ENCODE results near the gene NEMP2. TPM values are rescaled to one million over a fixed set of nuclear protein-coding genes. Genes with fewer than 3 reads are reported as not detected.

NEMP2 gene
- total RNA-seq, 1 donor from 2014 or later = 2.1 TPM

DNA sequence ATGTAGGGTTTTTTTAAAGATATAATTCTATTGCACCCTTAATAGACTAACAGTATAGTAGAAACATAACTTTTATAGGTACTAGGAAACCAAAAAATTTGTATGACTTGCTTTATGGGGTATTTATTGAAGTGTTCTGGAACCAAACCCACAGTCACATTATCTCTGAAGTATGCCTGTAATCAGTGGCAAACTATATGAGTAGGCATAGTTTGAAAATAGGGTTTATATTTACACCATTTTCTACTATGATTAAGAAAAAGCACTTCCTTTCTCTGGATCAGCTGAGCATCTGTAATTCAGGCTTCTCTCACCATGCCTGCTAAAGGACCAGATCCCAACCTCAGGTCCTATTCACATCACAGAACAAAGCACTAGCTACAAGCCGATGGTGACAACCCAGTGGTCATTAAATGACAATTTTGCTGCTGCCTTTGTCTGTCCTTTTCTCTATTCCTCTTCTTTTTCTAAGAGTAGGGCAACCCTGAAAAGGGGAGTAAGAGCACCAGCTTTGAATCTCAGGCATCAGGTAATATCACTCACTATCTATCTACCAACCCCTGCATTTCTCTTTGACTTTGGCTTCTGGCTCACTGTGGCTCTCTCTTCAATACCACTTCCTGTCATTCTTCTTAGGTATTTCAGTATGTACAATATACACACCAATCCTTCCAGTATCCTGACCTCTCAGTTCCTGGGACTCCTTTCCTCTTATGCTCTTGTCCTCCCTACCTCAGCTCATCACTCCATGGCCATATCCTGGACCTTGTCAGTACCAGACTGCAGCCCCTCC is 14.4 kb downstream of the NEMP2 start:
- no peak for DNase-seq
- Mint-ChIP-seq H3K27me3 (ENCODE audit: unreplicated experiment) (peaks cover 4% of the 10 kb centered on the region), H3K36me3 (ENCODE audit: unreplicated experiment) (no peaks in the 10 kb centered on the region), H3K4me1 (ENCODE audit: low read depth, unreplicated experiment) (no peaks in the 10 kb centered on the region), H3K9me3 (ENCODE audit: unreplicated experiment) (no peaks in the 10 kb centered on the region), H3K4me3 (ENCODE audit: unreplicated experiment) (no peak overlapping the region), H3K27ac (ENCODE audit: unreplicated experiment) (no peak overlapping the region)
- TF ChIP-seq, protein P1, sequence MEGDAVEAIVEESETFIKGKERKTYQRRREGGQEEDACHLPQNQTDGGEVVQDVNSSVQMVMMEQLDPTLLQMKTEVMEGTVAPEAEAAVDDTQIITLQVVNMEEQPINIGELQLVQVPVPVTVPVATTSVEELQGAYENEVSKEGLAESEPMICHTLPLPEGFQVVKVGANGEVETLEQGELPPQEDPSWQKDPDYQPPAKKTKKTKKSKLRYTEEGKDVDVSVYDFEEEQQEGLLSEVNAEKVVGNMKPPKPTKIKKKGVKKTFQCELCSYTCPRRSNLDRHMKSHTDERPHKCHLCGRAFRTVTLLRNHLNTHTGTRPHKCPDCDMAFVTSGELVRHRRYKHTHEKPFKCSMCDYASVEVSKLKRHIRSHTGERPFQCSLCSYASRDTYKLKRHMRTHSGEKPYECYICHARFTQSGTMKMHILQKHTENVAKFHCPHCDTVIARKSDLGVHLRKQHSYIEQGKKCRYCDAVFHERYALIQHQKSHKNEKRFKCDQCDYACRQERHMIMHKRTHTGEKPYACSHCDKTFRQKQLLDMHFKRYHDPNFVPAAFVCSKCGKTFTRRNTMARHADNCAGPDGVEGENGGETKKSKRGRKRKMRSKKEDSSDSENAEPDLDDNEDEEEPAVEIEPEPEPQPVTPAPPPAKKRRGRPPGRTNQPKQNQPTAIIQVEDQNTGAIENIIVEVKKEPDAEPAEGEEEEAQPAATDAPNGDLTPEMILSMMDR (IDR thresholded peaks at IDR 0.05; ENCODE audit: partially characterized antibody, unreplicated experiment) = no peak

DNA sequence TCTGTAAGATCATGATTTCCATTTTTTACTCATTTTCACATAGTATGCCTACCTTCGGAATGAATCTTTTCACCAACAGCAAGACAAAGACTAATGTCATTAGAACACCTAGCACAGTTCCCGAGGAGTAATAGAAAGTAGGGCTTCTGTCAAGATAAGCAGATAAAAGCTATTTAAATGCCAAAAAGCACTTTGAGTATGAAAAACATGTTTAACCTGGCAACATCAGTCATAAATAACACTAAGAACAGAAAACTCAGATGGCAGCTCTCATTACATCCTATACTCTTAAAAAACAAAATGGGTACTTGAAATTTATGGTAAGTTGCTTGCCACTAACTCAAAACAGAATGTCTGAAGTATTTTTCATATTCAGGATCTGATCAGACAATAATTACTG is 17.1 kb downstream of the NEMP2 start:
- H3K4me3 Mint-ChIP-seq (ENCODE audit: unreplicated experiment) = no peak overlapping the region
- H3K27me3 Mint-ChIP-seq (ENCODE audit: unreplicated experiment) = peaks cover 4% of the 10 kb centered on the region
- TF ChIP-seq, protein P1 (IDR thresholded peaks at IDR 0.05; ENCODE audit: partially characterized antibody, unreplicated experiment) = no peak
- no peak overlapping the region for H3K27ac Mint-ChIP-seq (ENCODE audit: unreplicated experiment)
- no peaks in the 10 kb centered on the region for H3K4me1 Mint-ChIP-seq (ENCODE audit: low read depth, unreplicated experiment)
- DNase-seq = no peak
- no peaks in the 10 kb centered on the region for H3K9me3 Mint-ChIP-seq (ENCODE audit: unreplicated experiment)
- H3K36me3 Mint-ChIP-seq (ENCODE audit: unreplicated experiment) = no peaks in the 10 kb centered on the region

DNA sequence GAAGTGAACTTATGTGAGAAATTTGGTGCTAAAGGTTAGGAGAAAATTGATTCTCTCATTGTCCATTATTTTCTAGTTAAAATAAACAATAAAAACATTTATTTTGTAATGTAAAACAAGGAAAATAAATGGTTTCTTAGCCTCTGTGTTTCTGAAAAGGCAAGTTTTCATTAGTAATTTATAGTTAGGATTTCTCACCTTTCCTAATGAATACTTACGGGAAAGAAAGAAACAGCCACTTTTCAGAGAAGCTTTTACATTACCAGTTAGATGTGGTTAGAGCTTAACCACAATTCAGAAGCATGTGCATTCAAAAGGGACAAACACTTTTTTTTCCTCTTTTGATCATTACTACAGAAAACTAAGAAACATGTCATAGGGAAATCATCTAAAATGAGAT is 18.8 kb downstream of the NEMP2 start:
- Mint-ChIP-seq H3K27me3 (ENCODE audit: unreplicated experiment) (peaks cover 4% of the 10 kb centered on the region), H3K4me3 (ENCODE audit: unreplicated experiment) (no peak overlapping the region), H3K27ac (ENCODE audit: unreplicated experiment) (no peak overlapping the region), H3K36me3 (ENCODE audit: unreplicated experiment) (no peaks in the 10 kb centered on the region), H3K9me3 (ENCODE audit: unreplicated experiment) (peaks cover 1% of the 10 kb centered on the region), H3K4me1 (ENCODE audit: low read depth, unreplicated experiment) (no peaks in the 10 kb centered on the region)
- DNase-seq = no peak
- TF ChIP-seq, protein P1 (IDR thresholded peaks at IDR 0.05; ENCODE audit: partially characterized antibody, unreplicated experiment) = no peak

DNA sequence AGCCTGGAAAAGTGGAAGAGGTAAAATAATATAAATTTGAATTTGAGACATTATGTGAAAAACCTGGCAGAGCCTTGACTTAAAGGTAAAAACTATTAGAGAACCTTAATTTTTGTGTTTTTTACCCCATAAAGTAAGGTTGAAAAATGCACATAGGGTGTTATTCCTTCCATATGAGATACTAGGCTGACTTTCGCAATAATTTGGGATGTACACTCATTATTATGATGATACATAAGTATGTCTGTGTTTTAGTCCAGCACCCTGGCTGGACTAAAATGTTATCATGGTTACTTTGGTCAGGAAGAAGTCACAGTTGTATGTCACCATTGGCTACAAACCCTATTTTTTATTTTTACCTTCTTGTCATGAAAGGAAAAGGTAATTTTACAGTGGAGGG is 19.8 kb downstream of the NEMP2 start:
- no peak overlapping the region for H3K27ac Mint-ChIP-seq (ENCODE audit: unreplicated experiment)
- no peak overlapping the region for H3K4me3 Mint-ChIP-seq (ENCODE audit: unreplicated experiment)
- TF ChIP-seq, protein P1 (IDR thresholded peaks at IDR 0.05; ENCODE audit: partially characterized antibody, unreplicated experiment) = no peak
- no peaks in the 10 kb centered on the region for H3K36me3 Mint-ChIP-seq (ENCODE audit: unreplicated experiment)
- H3K9me3 Mint-ChIP-seq (ENCODE audit: unreplicated experiment) = peaks cover 1% of the 10 kb centered on the region
- peaks cover 2% of the 10 kb centered on the region for H3K27me3 Mint-ChIP-seq (ENCODE audit: unreplicated experiment)
- no peaks in the 10 kb centered on the region for H3K4me1 Mint-ChIP-seq (ENCODE audit: low read depth, unreplicated experiment)
- no peak for DNase-seq

DNA sequence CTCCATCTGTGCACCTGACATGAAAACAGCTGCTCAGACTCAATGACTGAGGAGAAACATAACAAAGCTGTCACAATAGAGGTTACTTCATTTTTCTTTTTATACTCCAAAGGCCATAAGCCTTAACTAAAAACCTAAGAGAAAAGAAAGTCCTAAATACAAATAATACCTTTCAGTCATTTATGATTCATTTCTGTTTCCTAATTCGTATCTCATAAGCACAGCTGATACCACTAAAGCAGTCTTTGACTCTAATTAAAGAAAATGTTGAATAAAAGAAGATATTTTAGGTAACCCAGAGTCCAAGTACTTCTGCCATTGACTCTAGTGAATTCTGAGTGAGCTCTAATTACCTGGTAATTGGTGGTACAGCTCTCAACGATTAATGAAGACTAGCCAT is 20.6 kb downstream of the NEMP2 start:
- DNase-seq = no peak
- H3K27ac Mint-ChIP-seq (ENCODE audit: unreplicated experiment) = no peak overlapping the region
- peaks cover 2% of the 10 kb centered on the region for H3K27me3 Mint-ChIP-seq (ENCODE audit: unreplicated experiment)
- no peaks in the 10 kb centered on the region for H3K36me3 Mint-ChIP-seq (ENCODE audit: unreplicated experiment)
- peaks cover 1% of the 10 kb centered on the region for H3K9me3 Mint-ChIP-seq (ENCODE audit: unreplicated experiment)
- no peaks in the 10 kb centered on the region for H3K4me1 Mint-ChIP-seq (ENCODE audit: low read depth, unreplicated experiment)
- no peak overlapping the region for H3K4me3 Mint-ChIP-seq (ENCODE audit: unreplicated experiment)
- TF ChIP-seq, protein P1 (IDR thresholded peaks at IDR 0.05; ENCODE audit: partially characterized antibody, unreplicated experiment) = no peak

All from glutamatergic neuron (in vitro differentiated cells).